Body of pancreas (tissue), 4 donors: Measurements from ENCODE around the gene PYGO2.

Source experiments
- CTCF ChIP-seq, 7 experiments: fragments of 450-650 bp in 4 of 7; fragments of 200-600 bp in 3 of 7; sonication (generic) in 3 of 7; IDR thresholded peaks; one replicate each; pipeline ENCODE4 v1.5.1; 2016 to 2019; ENCODE audit warnings: antibody characterized with exemption in 7 of 7
- POLR2A ChIP-seq, 3 donors: fragments of 450-650 bp; IDR thresholded peaks; one replicate each; pipeline ENCODE4 v1.6.1; 2016; ENCODE audit warnings: antibody characterized with exemption in 3 of 3, mild to moderate bottlenecking in 2 of 3

- TF ChIP-seq POLR2A (IDR thresholded peaks at IDR 0.05) (peak in 2 of 3 donors; percentile 3 to 60), CTCF (IDR thresholded peaks at IDR 0.05) (no peak)
Observed at GRCh38 chr1:154970631-154971340, 9.2 kb upstream of the PYGO2 start, which contains the start of gene SHC1.
